Measurements from ENCODE around the gene SEMA3G.

DNA sequence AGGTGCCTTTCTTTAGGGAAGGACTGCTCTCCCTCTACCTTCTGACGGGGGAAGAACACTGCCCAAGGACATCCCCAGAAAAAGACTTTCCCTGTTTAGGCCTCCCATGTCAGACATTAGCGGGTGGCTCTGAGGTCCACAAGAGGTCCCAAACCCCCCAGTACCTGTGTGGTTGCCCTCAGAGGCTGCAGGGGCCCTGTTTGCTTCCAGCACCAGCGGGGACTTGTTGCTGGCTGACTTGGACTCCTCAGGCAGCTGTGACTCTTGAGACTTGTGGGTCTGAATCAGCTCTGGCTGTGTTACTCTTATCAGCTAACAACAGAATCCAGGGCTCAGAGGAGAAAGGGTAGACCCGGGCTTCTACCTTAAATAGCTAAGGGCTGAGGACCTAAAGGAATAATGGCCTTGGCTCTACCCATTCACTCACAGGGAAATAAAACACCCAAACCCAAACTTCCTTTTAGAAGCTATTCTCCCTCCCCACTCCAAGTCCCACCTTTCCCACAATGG, 39.2 kb downstream of the SEMA3G start:
- TF ChIP-seq, protein P1, sequence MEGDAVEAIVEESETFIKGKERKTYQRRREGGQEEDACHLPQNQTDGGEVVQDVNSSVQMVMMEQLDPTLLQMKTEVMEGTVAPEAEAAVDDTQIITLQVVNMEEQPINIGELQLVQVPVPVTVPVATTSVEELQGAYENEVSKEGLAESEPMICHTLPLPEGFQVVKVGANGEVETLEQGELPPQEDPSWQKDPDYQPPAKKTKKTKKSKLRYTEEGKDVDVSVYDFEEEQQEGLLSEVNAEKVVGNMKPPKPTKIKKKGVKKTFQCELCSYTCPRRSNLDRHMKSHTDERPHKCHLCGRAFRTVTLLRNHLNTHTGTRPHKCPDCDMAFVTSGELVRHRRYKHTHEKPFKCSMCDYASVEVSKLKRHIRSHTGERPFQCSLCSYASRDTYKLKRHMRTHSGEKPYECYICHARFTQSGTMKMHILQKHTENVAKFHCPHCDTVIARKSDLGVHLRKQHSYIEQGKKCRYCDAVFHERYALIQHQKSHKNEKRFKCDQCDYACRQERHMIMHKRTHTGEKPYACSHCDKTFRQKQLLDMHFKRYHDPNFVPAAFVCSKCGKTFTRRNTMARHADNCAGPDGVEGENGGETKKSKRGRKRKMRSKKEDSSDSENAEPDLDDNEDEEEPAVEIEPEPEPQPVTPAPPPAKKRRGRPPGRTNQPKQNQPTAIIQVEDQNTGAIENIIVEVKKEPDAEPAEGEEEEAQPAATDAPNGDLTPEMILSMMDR (IDR thresholded peaks at IDR 0.05; ENCODE audit: poor library complexity, severe bottlenecking): no peak
- TF ChIP-seq POLR2AphosphoS5 (IDR thresholded peaks at IDR 0.05) (no peak), EP300 (conservative IDR thresholded peaks at IDR 0.05; ENCODE audit: poor library complexity, severe bottlenecking) (no peak), RAD21 (conservative IDR thresholded peaks at IDR 0.05) (no peak), EZH2 (IDR thresholded peaks at IDR 0.05; ENCODE audit: borderline replicate concordance, insufficient read depth, low read length, poor library complexity, severe bottlenecking) (no peak), TAF1 (IDR thresholded peaks at IDR 0.05; ENCODE audit: low read depth) (no peak), SMC3 (conservative IDR thresholded peaks at IDR 0.05; ENCODE audit: poor library complexity) (no peak)
- TF ChIP-seq, protein P2, sequence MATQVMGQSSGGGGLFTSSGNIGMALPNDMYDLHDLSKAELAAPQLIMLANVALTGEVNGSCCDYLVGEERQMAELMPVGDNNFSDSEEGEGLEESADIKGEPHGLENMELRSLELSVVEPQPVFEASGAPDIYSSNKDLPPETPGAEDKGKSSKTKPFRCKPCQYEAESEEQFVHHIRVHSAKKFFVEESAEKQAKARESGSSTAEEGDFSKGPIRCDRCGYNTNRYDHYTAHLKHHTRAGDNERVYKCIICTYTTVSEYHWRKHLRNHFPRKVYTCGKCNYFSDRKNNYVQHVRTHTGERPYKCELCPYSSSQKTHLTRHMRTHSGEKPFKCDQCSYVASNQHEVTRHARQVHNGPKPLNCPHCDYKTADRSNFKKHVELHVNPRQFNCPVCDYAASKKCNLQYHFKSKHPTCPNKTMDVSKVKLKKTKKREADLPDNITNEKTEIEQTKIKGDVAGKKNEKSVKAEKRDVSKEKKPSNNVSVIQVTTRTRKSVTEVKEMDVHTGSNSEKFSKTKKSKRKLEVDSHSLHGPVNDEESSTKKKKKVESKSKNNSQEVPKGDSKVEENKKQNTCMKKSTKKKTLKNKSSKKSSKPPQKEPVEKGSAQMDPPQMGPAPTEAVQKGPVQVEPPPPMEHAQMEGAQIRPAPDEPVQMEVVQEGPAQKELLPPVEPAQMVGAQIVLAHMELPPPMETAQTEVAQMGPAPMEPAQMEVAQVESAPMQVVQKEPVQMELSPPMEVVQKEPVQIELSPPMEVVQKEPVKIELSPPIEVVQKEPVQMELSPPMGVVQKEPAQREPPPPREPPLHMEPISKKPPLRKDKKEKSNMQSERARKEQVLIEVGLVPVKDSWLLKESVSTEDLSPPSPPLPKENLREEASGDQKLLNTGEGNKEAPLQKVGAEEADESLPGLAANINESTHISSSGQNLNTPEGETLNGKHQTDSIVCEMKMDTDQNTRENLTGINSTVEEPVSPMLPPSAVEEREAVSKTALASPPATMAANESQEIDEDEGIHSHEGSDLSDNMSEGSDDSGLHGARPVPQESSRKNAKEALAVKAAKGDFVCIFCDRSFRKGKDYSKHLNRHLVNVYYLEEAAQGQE (IDR thresholded peaks at IDR 0.05; ENCODE audit: borderline replicate concordance): no peak

Measured in neural cell (in vitro differentiated cells).